Adrenal gland (tissue), 12 donors: Measurements from ENCODE around the gene IMPG1. TPM values are rescaled to one million over a fixed set of nuclear protein-coding genes. Genes with fewer than 3 reads are reported as not detected.

Source experiments
- DNase-seq, 7 donors: peaks; one replicate each; pipeline ENCODE4 v3.0.0-alpha.2; 2019 to 2020
- H3K27ac ChIP-seq, 5 donors: fragments of 200-600 bp; sonication (generic) in 4 of 5; 1 replicate in 3 of 5; 2 replicates in 2 of 5; pipeline versions ENCODE4 v1.5.1 to v1.8.0; 2016 to 2020; ENCODE audit warnings: mild to moderate bottlenecking in 1 of 5
- H3K27me3 ChIP-seq: fragments of 200-600 bp; 2 replicates; pipeline ENCODE4 v1.8.0; 2021
- H3K36me3 ChIP-seq, 2 donors: fragments of 200-600 bp; replicated peaks in 1 of 2; 1 replicate in 1 of 2; 2 replicates in 1 of 2; pipeline versions ENCODE4 v1.5.1 to v1.8.0; 2018 to 2022
- H3K4me1 ChIP-seq, 2 donors: fragments of 200-600 bp; replicated peaks in 1 of 2; 1 replicate in 1 of 2; 2 replicates in 1 of 2; pipeline versions ENCODE4 v1.5.1 to v1.8.0; 2018 to 2021
- H3K4me3 ChIP-seq, 4 donors: fragments of 200-600 bp; sonication (generic) in 3 of 4; one replicate each; pipeline ENCODE4 v1.5.1; 2016 to 2018
- H3K9me3 ChIP-seq, 3 donors: fragments of 200-600 bp; sonication (generic) in 1 of 3; replicated peaks in 1 of 3; 1 replicate in 2 of 3; 2 replicates in 1 of 3; pipeline versions ENCODE4 v1.5.1 to v1.8.0; 2016 to 2021
- POLR2A ChIP-seq, 2 donors: fragments of 450-650 bp; IDR thresholded peaks; one replicate each; pipeline ENCODE4 v1.6.1; 2017; ENCODE audit warnings: antibody characterized with exemption in 2 of 2, mild to moderate bottlenecking in 2 of 2, moderate library complexity in 1 of 2
- WGBS, 4 donors: extraction: QIAGEN DNeasy Blood & Tissue Kit in 2 of 4; methylation state at CpG; one replicate each; pipeline versions ENCODE4 v1.1.5 to v1.1.7; 2013 to 2017; 5-methylcytosine and 5-hydroxymethylcytosine counted together
- intact Hi-C, 2 donors: fragments of 100-400 bp; cut with DNase I; formaldehyde crosslinking; loops; one replicate each; pipeline versions ENCODE4 v1.14.1 to v1.15.0; 2022 to 2023
- polyA plus RNA-seq, 3 donors: library from polyadenylated mRNA; stranded (reverse); fragments of 200-250 nt in 2 of 3; fragments of 350-450 nt in 1 of 3; fragmentation: Illumina TruSeq in 1 of 3; extraction: RNeasy Lipid Tissue Mini Kit (QIAGEN cat#74804) in 1 of 3; gene quantifications; one replicate each; pipeline ENCODE4 v1.2.3, GENCODE V29; 2013 to 2014
- total RNA-seq, 9 donors: library from RNA; depleted of rRNA in 4 of 9; stranded (reverse); fragments of >200 nt in 4 of 9; fragments of 120-200 nt in 1 of 9; fragmentation: NEBNext Ultra II Directional in 1 of 9; extraction: Animal tissue kit (Norgen Biotek cat#: 25700) in 1 of 9; gene quantifications; one replicate each; pipeline versions ENCODE4 v1.1.0 to v1.2.4, GENCODE V29; 2013 to 2023
- TF ChIP-seq, protein P1 (sequence below), 6 experiments: fragments of 450-650 bp in 4 of 6; fragments of 200-600 bp in 2 of 6; sonication (generic) in 1 of 6; IDR thresholded peaks; 1 replicate in 5 of 6; 2 replicates in 1 of 6; pipeline versions ENCODE4 v1.5.1 to v1.8.0; 2016 to 2021; ENCODE audit warnings: antibody characterized with exemption in 6 of 6, mild to moderate bottlenecking in 2 of 6, moderate library complexity in 1 of 6
- donor health status: healthy with polysubstance abuse.
- donor health status: Bipolar disorder and iron deficiency.
- donor health status: DM: yes; HTN: yes; CAD: no.
- donor health status: DM: no; HTN: no; CAD: no.
- donor health status: DM: no; HTN: no; CAD: no.
- donor health status: DM: yes; HTN: yes; CAD: no.

IMPG1 gene
- total and polyA plus RNA-seq, 12 donors: 0.06 TPM; not detected in 11

DNA sequence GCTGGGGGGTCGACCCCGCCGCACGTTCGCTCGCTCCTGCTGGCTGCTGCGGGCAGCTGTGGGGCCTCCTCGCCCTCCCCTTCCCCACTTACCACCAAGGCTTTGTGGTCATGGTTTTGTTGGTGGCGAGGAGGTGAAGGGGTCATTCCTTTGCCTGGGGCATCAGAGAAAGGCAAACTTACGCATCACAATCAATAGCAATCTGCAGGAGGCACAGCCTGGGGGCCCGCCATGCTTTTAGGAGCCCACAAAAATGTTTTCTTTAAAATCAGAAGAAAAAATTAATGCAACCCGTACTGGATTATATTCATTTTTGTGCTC lies 137.0 kb downstream of the IMPG1 start:
- DNase-seq: no peak
- no peaks in the 10 kb centered on the region for H3K36me3 ChIP-seq
- peaks cover 0 to 6% of the 10 kb centered on the region in 2 donors for H3K4me1 ChIP-seq
- WGBS, 4 donors: 39 to 53% (median 48%) methylated on average over 9 to 12 of the region's 12 CpGs
- H3K27ac ChIP-seq: no peak overlapping the region
- peak overlapping the region in 1 of 4 donors; percentile 39 for H3K4me3 ChIP-seq
- H3K27me3 ChIP-seq: no peaks in the 10 kb centered on the region
- H3K9me3 ChIP-seq: no peaks in the 10 kb centered on the region
- intact Hi-C loops: loop anchor here in 1 of 2 donors (10.0 kb wide), 1 partner anchor 1529 kb away; the partner anchor contains the start of gene HTR1B
- TF ChIP-seq POLR2A (IDR thresholded peaks at IDR 0.05): no peak

DNA sequence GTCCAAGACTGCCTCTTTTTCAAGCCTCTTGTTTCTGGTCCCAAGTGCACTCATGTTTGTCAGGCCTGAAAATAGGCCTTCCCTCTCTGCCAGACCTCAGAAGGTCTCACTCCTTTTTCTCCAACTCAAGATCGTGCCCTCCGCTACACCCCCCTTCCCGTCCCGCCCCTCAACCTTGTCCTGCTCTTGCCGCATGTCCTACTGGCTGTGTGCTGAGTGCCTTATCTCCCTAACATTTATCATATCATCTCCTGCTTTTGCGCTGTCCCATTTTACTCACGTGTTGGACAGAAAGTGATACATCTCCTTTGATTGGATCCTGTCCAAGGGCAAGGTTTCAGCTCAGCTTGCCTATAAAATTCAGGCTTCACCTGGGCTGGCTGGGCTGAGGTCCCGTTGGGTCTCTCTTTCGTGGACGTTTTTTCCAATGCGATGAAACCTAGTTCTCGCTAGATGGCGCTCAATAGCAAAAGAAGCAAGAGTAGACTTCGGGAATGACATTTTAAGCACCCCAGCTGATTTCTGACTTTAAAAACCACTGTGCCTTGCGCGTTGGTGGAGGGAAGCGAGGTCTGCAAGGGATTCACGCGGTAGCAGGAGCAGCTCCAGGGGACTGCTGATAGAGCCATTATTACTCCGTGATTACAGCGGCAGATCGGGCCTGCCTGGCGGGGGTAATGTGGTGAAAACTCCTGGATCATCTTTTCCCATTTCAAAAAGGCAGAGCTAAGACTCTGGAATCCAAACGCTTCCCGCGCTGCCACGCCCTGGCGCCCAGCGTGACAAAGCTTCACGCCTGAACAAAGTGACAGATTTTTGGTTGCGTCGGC lies 137.6 kb downstream of the IMPG1 start:
- H3K36me3 ChIP-seq: no peaks in the 10 kb centered on the region
- DNase-seq: peak; percentile 31 to 73 (median 43)
- H3K4me3 ChIP-seq: peak overlapping the region in 1 of 4 donors; percentile 39
- H3K4me1 ChIP-seq: peaks cover 0 to 6% of the 10 kb centered on the region in 2 donors
- H3K27me3 ChIP-seq: no peaks in the 10 kb centered on the region
- 1 to 3% (median 2%) methylated on average over 22 to 32 of the region's 32 CpGs for WGBS, 4 donors
- H3K27ac ChIP-seq: no peak overlapping the region
- intact Hi-C loops: loop anchor here in 1 of 2 donors (10.0 kb wide), 1 partner anchor 1530 kb away; the partner anchor contains the start of gene HTR1B
- H3K9me3 ChIP-seq: no peaks in the 10 kb centered on the region
- TF ChIP-seq, protein P1, sequence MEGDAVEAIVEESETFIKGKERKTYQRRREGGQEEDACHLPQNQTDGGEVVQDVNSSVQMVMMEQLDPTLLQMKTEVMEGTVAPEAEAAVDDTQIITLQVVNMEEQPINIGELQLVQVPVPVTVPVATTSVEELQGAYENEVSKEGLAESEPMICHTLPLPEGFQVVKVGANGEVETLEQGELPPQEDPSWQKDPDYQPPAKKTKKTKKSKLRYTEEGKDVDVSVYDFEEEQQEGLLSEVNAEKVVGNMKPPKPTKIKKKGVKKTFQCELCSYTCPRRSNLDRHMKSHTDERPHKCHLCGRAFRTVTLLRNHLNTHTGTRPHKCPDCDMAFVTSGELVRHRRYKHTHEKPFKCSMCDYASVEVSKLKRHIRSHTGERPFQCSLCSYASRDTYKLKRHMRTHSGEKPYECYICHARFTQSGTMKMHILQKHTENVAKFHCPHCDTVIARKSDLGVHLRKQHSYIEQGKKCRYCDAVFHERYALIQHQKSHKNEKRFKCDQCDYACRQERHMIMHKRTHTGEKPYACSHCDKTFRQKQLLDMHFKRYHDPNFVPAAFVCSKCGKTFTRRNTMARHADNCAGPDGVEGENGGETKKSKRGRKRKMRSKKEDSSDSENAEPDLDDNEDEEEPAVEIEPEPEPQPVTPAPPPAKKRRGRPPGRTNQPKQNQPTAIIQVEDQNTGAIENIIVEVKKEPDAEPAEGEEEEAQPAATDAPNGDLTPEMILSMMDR (IDR thresholded peaks at IDR 0.05): peak; percentile 47 to 73 (median 63)
- TF ChIP-seq POLR2A (IDR thresholded peaks at IDR 0.05): no peak

DNA sequence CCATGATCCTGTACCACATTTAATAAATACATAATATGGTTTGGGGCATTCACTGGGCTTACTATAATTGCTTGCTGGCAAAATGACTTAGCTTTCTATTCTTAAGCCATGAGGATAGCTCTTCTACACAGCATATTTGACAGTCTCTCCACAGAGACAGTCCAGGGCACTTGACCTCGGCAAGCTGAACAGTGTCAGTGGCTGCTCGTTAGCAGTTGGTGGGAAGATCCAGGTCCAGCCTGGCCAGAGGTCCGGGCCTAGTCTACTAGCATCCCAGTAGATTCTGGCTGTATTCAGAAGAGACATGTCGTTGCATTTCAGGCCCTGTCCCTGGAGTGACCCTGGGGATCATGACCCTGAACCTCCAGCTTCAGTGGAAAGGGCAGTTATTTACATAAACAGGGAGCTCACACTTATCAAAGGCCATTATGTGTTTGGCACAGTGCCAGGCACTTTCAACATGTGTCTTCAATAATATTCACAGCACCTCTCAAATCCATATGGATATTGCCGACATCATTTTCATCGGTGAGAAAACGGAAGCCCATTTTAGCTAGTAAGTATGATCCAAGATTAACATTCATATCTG lies 139.0 kb downstream of the IMPG1 start:
- no peak overlapping the region for H3K4me3 ChIP-seq
- TF ChIP-seq POLR2A (IDR thresholded peaks at IDR 0.05): no peak
- TF ChIP-seq, protein P1 (IDR thresholded peaks at IDR 0.05): no peak
- H3K4me1 ChIP-seq: peaks cover 0 to 6% of the 10 kb centered on the region in 2 donors
- no peaks in the 10 kb centered on the region for H3K27me3 ChIP-seq
- DNase-seq: no peak
- intact Hi-C loops: loop anchor here in 1 of 2 donors (10.0 kb wide), 1 partner anchor 1531 kb away; the partner anchor contains the start of gene HTR1B
- no peak overlapping the region for H3K27ac ChIP-seq
- 79 to 82% (median 80%) methylated on average over 7 of the region's 7 CpGs for WGBS, 4 donors
- H3K36me3 ChIP-seq: no peaks in the 10 kb centered on the region
- no peaks in the 10 kb centered on the region for H3K9me3 ChIP-seq

DNA sequence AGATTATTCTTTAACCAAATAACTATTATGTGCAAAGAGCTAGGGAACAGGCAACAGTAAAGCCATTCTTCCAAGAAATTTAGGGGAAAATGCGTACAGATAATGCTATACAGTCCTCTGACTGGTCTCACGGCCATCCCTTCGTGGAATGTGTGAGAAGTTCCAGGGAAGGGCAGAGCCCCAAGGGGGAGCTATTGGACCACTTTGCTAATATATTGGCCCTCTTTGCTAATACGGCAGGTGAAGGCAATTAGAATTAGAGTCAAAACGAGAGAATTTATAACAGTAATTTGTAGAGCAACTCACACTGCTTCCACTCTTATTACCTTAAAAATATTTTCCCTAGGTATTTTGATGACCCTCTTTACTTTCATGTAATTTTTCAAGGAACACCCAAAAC lies 140.4 kb downstream of the IMPG1 start:
- Histone ChIP-seq H3K4me1 (peaks cover 0 to 6% of the 10 kb centered on the region in 2 donors), H3K9me3 (no peaks in the 10 kb centered on the region), H3K27ac (no peak overlapping the region), H3K4me3 (no peak overlapping the region), H3K27me3 (no peaks in the 10 kb centered on the region), H3K36me3 (no peaks in the 10 kb centered on the region)
- peak in 2 of 7 donors; percentile 13 to 58 for DNase-seq
- WGBS, 4 donors: 58 to 63% (median 61%) methylated on average over 5 of the region's 5 CpGs
- intact Hi-C loops: loop anchor here in 1 of 2 donors (10.0 kb wide), 1 partner anchor 1533 kb away; the partner anchor contains the start of gene HTR1B
- TF ChIP-seq POLR2A (IDR thresholded peaks at IDR 0.05): no peak
- TF ChIP-seq, protein P1 (IDR thresholded peaks at IDR 0.05): peak in 4 of 6 experiments; percentile 14 to 37 (median 18)
